Measurements from ENCODE around the gene EBI3. TPM values are rescaled to one million over a fixed set of nuclear protein-coding genes. Genes with fewer than 3 reads are reported as not detected.
"Not testable (repeated sequence)": the region's sequence is repeated elsewhere in the genome, so short reads cannot be mapped to it uniquely, and the experiment has no call there.

EBI3 gene
- total RNA-seq, 2 experiments from 2014 or later: 7.2 to 7.3 TPM

DNA sequence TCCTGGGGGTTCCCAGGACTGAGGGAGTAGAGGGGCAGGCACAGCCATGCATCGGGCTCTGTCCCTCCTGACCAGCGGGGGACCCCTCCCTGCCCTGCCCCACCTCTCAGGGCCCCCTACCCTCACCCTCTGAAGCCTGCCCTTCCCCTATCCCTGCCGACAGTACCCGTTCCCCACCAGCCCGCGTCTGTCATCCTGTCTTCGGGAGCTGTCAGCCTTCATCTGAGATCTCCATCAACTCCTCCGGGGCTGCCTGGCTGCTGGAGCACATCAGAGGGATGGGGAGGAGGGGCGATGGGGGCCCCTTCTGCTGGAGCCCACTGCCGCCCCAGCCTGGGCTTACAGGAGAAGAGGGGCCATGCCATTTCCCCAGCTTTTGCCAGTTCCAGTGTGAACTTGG lies 43.6 kb downstream of the EBI3 start:
- Mint-ChIP-seq H3K4me1 (ENCODE audit: low read depth) (no peaks in the 10 kb centered on the region), H3K27me3 (no peaks in the 10 kb centered on the region), H3K9me3 (no peaks in the 10 kb centered on the region), H3K36me3 (ENCODE audit: low read depth) (peaks cover 15% of the 10 kb centered on the region), H3K27ac (no peak overlapping the region), H3K4me3 (no peak overlapping the region)
- intact Hi-C loops (cut with micrococcal nuclease): no loop called here
- ATAC-seq: no peak
- TF ChIP-seq, protein P1, sequence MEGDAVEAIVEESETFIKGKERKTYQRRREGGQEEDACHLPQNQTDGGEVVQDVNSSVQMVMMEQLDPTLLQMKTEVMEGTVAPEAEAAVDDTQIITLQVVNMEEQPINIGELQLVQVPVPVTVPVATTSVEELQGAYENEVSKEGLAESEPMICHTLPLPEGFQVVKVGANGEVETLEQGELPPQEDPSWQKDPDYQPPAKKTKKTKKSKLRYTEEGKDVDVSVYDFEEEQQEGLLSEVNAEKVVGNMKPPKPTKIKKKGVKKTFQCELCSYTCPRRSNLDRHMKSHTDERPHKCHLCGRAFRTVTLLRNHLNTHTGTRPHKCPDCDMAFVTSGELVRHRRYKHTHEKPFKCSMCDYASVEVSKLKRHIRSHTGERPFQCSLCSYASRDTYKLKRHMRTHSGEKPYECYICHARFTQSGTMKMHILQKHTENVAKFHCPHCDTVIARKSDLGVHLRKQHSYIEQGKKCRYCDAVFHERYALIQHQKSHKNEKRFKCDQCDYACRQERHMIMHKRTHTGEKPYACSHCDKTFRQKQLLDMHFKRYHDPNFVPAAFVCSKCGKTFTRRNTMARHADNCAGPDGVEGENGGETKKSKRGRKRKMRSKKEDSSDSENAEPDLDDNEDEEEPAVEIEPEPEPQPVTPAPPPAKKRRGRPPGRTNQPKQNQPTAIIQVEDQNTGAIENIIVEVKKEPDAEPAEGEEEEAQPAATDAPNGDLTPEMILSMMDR (IDR thresholded peaks at IDR 0.05): no peak
- ChIA-PET POLR2A (no interaction called here), CTCF (interaction anchor here (1.0 kb wide), 1 partner anchor 23 kb away, joined by 3 read pairs; no protein-coding TSS in a partner anchor)
- no peak for DNase-seq

DNA sequence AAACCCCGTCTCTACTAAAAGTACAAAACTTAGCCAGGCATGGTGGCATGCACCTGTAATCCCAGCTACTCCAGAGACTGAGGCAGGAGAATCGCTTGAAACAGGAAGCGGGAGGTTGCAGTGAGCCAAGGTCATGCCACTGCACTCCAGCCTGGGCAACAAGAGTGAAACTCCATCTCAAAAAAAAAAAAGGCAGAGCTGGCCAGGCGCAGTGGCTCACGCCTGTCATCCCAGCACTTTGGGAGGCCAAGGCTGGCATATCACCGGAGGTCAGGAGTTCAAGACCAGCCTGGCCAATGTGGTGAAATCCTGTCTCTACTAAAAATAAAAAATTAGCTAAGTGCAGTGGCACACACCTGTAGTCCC lies 45.0 kb downstream of the EBI3 start:
- H3K9me3 Mint-ChIP-seq; H3K27ac Mint-ChIP-seq; H3K4me1 Mint-ChIP-seq (ENCODE audit: low read depth); H3K27me3 Mint-ChIP-seq; H3K4me3 Mint-ChIP-seq; H3K36me3 Mint-ChIP-seq (ENCODE audit: low read depth); POLR2A ChIA-PET; DNase-seq; CTCF ChIA-PET; intact Hi-C loops (cut with micrococcal nuclease); ATAC-seq: not testable (repeated sequence)

- H3K27ac Mint-ChIP-seq: no peak overlapping the region
- no peak for ATAC-seq
- peaks cover 13% of the 10 kb centered on the region for H3K27me3 Mint-ChIP-seq
- no peak for DNase-seq
- POLR2A ChIA-PET: interaction anchor here (0.6 to 1.4 kb wide), 3 partner anchors 43 to 66 kb away, joined by 3 to 6 read pairs (median 3); partner anchors contain the start of gene MPND
- H3K4me1 Mint-ChIP-seq (ENCODE audit: low read depth): peaks cover 7% of the 10 kb centered on the region
- H3K9me3 Mint-ChIP-seq: no peaks in the 10 kb centered on the region
- TF ChIP-seq, protein P1 (IDR thresholded peaks at IDR 0.05): no peak
- intact Hi-C loops (cut with micrococcal nuclease): no loop called here
- no peak overlapping the region for H3K4me3 Mint-ChIP-seq
- H3K36me3 Mint-ChIP-seq (ENCODE audit: low read depth): no peaks in the 10 kb centered on the region
- CTCF ChIA-PET: interaction anchor here (0.8 to 3.7 kb wide), 4 partner anchors 10 to 75 kb away, joined by 3 to 31 read pairs (median 5); no protein-coding TSS in a partner anchor
Observed at GRCh38 chr19:4277191-4277696, 47.9 kb downstream of the EBI3 start.

- H3K36me3 Mint-ChIP-seq (ENCODE audit: low read depth): no peaks in the 10 kb centered on the region
- peaks cover 13% of the 10 kb centered on the region for H3K27me3 Mint-ChIP-seq
- H3K9me3 Mint-ChIP-seq: no peaks in the 10 kb centered on the region
- CTCF ChIA-PET: interaction anchor here (0.8 to 3.7 kb wide), 4 partner anchors 11 to 75 kb away, joined by 3 to 31 read pairs (median 5); no protein-coding TSS in a partner anchor
- H3K27ac Mint-ChIP-seq: no peak overlapping the region
- ATAC-seq: no peak
- TF ChIP-seq, protein P1 (IDR thresholded peaks at IDR 0.05): no peak
- peaks cover 7% of the 10 kb centered on the region for H3K4me1 Mint-ChIP-seq (ENCODE audit: low read depth)
- POLR2A ChIA-PET: interaction anchor here (0.6 to 1.4 kb wide), 3 partner anchors 44 to 65 kb away, joined by 3 to 6 read pairs (median 3); partner anchors contain the start of gene MPND
- intact Hi-C loops (cut with micrococcal nuclease): no loop called here
- no peak overlapping the region for H3K4me3 Mint-ChIP-seq
- DNase-seq: no peak
Observed at GRCh38 chr19:4278010-4278409, 48.7 kb downstream of the EBI3 start.

DNA sequence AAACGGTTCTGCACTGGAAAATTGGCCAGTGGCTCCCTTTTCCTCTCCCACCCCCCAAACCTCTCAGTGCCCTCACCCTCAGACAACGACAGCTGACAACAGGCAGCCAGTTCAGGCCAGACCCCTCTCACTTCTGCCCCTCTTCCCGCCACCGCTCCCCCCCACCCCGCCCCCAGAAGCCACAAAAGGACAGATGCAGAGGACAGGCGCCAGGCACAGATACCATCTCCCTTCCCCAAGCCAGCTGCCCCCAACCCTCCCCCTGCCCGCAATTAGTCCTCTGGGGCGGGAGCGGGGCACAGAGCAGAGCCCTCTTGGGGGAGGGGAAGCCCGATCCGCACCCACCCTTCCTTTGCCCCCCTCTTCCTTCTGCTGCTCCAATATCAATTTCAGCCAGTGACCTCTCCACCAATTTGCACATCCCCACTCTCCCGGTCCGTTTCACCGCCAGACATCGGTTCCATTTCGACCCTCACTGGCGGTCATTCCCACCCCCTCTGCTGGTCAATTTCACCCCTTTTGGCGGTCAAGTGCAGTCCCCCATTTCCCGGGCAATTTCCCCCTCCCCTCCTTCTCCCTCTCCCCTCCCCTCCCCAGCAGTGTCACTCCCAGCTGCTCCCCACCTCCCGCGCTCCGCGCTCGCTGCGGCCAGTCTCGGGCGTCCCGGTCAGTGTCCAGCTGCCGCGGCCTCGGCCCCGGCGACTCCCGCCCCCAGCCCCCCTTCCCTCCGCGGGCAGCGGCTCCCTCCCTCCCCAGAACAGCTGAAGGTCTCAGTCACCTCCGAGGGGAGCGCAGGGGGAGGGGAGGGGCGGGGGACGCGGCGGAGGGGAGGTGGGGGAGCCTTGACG lies 49.3 kb downstream of the EBI3 start, which contains the start of gene SHD:
Gene SHD, plus strand, starts transcription at position 848 of the 848 bp plus-strand sequence. CDS start 798 bp downstream, outside the sequence.
- ChIA-PET CTCF (interaction anchor here (1.2 to 3.7 kb wide), 2 partner anchors 11 to 74 kb away, joined by 6 to 31 read pairs; no protein-coding TSS in a partner anchor), POLR2A (interaction anchor here (1.2 kb wide), 1 partner anchor 45 kb away, joined by 3 read pairs; no protein-coding TSS in a partner anchor)
- Mint-ChIP-seq H3K4me1 (ENCODE audit: low read depth) (peaks cover 7% of the 10 kb centered on the region), H3K36me3 (ENCODE audit: low read depth) (no peaks in the 10 kb centered on the region), H3K9me3 (no peaks in the 10 kb centered on the region), H3K27me3 (peaks cover 13% of the 10 kb centered on the region), H3K4me3 (no peak within 1 kb of the TSS), H3K27ac (no peak within 1 kb of the TSS)
- no peak for DNase-seq
- no peak for ATAC-seq
- intact Hi-C loops (cut with micrococcal nuclease): no loop called here
- TF ChIP-seq, protein P1 (IDR thresholded peaks at IDR 0.05): no peak

All from activated CD8-positive, alpha-beta T cell treated with anti-CD3 and anti-CD28 coated beads for 36 hours (primary cell).